MM.1S (cell line): ENCODE results near the gene SFMBT2.

ENCODE experiments used
- CTCF ChIP-seq: fragments of 300-600 bp; sonication (generic); IDR thresholded peaks from 2 replicates; pipeline ENCODE4 v1.5.1; 2016; ENCODE audit warnings: antibody characterized with exemption, low read length, mixed read lengths
- EZH2 ChIP-seq: fragments of 300-600 bp; sonication (generic); optimal IDR thresholded peaks from 2 replicates; pipeline ENCODE3; 2017; ENCODE audit warnings: low read depth, mild to moderate bottlenecking, antibody characterized with exemption, low read length, mixed read lengths
- EZH2phosphoT487 ChIP-seq: fragments of 300-600 bp; sonication (generic); IDR thresholded peaks from 2 replicates; pipeline ENCODE4 v1.6.1; 2018; ENCODE audit warnings: antibody characterized with exemption, low read length

GRCh38 chr10:7428673-7429350 lies 18.0 kb upstream of the SFMBT2 start:
- TF ChIP-seq CTCF, result no peak
- no peak for TF ChIP-seq EZH2
- TF ChIP-seq EZH2phosphoT487, result no peak
